HG03565 (cell line): ENCODE data around the gene JMJD7.

Experiments
- ATAC-seq: cut with Tn5 transposase; IDR thresholded peaks from one replicate; pipeline ENCODE4 v1.9.1; 2021; ENCODE audit warnings: mild to moderate bottlenecking, moderate library complexity; ENCODE audit not compliant: unreplicated experiment

The JMJD7 gene

DNA sequence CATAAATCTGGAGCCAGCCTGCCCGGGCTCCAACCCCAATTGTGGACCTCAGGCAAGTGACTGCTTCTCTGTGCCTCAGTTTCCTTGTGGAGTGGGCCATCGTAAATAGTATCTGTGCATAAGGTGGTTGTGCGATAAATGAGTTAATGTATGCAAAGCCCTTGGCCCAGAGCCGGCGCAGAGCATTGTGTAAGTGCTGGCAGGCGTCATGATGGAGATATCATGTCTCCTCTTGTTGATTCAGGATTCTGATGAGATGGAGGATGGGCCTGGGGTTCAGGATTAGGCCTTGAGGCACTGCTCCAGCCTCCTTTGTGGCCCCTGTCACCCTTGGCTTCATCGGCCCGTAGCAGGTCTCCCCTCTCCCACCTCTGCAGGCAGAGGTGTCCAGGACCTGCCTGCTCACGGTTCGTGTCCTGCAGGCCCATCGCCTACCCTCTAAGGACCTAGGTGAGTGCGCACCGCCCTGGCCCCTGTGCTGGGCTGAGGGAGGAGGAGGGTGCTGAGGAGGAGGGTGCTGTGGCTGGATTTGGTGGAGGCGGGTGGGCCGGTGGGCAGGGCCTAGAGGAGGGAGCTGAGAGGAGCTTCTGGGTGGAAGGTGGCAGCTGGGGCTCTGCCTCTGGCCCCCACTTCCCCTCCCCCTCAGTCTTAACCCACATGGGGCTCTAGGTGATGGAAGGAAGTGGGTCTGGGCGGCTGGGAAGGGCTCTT, 12.0 kb downstream of the JMJD7 start:
- no peak for ATAC-seq

DNA sequence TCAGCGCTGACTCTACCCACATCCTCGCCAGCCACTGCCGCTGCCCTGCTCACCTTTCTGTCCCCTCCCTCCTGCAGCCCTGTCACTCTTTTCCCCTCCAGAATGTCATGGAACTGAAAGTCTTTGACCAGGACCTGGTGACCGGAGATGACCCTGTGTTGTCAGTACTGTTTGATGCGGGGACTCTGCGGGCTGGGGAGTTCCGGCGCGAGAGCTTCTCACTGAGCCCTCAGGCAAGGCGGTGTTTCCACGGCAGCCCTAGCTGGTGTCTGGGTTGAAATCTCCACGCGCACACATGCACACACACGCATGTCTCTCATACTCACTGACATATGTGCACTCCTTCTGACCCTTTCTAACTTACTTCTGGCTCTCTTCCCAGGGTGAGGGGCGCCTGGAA, 12.8 kb downstream of the JMJD7 start:
- ATAC-seq, result no peak

DNA sequence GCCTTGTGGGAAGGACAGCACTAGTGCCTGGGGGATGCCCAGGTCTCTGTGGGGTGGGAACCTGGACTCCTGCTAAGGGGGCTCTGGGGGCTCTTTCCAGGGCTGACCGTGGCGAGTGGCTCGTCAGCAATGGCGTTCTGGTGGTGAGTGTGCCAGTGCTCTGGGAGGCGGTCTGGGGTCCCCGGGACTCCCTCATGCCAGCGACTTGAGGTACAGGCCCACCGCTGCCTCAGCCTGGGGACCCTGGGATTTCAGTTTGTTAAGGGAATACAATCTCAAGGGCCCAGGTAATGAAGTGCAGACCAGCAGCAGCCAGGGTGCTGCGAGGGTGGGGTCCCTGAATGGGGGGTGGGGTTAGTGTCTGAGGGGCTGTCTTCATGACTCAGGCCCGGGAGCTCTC, 13.2 kb downstream of the JMJD7 start:
- no peak for ATAC-seq

DNA sequence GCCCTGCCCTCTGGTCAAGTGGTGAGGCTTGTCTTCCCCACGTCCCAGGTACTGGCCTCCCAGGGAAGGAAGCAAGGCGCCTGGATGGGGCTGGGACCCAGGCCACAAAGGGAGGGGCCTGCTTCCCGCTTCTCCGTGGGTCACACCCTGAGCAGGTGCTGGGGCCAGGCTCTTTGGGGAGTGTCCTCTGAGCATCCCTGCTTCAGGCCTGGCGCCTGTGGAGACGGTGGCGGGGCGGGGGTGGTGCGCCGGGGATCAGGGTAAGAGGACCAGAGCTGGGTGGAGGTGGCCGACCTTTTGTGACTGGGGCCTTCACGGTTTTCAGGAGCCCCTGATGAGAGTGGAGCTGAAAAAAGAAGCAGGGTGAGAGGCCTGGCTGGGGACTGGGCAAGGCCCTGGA, 14.3 kb downstream of the JMJD7 start:
- ATAC-seq, result no peak

DNA sequence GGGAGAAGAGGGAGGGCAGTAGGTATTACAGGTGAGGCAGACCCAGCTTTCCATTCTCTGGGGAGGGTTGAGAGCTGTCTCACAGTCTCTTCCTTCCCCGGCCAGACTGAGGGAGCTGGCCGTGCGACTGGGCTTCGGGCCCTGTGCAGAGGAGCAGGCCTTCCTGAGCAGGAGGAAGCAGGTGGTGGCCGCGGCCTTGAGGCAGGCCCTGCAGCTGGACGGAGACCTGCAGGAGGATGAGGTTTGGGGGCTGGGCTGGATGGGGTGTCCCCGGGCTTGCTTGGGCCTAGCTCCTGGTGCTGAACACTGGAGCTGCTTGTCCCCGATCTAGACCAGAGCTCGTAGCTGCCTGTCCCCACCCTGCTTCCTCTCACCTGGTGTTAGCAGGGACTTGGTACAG, 15.7 kb downstream of the JMJD7 start:
- ATAC-seq, result no peak

DNA sequence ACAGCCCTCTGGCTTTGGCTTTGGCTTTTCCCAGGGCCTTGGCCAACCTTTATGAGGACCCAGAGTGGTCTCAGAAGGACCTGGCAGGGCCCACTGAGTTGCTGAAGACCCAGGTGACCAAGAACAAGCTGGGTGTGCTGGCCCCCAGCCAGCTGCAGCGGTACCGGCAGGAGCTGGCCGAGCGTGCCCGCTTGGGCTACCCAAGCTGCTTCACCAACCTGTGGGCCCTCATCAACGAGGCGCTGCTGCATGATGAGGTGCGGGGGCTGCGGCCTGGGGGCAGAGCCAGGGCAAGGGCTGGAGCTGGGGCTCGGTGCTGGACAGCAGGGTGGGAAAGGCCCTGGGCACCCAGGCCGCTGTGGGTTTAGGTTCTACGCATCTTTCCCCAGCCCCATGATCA, 16.9 kb downstream of the JMJD7 start:
- no peak for ATAC-seq

DNA sequence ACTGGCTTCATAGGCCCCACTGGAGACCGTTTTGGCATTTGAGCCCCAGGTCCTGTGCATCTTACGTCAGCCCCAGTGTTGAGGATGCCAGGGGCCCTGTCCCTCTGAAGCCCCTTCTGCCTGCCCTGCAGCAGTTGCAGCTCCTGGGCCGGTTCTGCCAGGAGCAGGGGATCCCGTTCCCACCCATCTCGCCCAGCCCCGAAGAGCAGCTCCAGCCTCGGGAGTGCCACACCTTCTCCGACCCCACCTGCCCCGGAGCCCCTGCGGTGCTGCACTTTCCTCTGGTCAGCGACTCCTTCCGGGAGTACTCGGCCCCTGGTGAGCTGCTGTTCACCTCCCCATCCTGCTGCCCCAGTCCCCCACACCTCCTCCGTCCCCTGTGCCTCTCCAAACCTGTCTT, 19.3 kb downstream of the JMJD7 start:
- ATAC-seq, result no peak

DNA sequence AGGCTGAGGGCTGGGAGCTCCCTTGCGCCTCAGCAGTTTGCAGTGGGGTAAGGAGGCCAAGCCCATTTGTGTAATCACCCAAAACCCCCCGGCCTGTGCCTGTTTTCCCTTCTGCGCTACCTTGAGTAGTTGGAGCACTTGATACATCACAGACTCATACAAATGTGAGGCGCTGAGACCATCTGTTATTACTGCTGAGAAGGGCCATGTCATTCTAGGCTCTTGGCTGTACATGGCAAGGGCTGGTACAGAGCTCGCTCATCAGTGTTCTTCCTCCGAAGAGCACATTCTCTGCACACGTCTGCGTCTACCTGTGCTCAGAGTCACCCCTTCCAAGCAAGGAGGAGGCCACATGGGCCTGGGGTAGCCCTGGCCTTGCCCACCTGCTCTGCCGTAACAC, 20.1 kb downstream of the JMJD7 start:
- no peak for ATAC-seq

DNA sequence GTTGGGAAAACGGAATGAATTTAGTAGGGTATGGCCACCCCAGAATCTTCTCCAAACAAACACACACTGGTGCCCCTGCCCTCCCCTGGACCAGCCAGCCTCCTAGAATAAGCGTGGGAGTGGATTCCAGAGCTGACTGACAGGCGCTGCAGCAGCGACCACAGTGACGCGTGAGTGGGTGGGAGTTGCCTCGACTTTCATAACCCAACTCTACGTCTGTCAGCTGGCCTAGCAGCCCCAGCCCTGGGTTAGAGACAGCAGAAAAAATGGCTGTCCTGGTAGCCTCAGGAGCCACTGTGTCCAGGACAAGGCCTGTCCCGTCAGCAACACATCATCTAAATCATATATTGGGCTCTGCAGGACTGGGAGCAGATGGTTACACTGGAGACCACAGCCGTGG, 20.7 kb downstream of the JMJD7 start:
- no peak for ATAC-seq

DNA sequence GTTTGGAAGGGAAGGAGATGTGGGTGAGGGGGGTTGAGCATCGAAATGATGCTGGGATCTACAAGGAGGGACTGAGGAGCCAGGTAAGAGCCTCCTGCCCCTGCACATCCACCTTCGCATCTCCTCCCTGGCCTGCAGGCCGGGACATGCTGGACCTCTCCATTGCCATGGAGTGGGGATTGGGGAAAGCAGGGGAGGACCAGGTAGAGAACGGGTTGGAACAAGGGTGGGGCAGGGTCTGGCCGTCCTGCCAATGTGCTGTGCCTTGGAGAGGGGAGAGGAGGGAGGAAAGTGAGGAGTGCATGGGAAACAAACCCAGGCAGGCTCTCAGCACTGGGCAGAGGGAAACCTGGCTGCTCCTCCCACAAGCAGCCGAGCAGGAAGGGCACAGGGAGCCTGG, 21.3 kb downstream of the JMJD7 start:
- no peak for ATAC-seq

DNA sequence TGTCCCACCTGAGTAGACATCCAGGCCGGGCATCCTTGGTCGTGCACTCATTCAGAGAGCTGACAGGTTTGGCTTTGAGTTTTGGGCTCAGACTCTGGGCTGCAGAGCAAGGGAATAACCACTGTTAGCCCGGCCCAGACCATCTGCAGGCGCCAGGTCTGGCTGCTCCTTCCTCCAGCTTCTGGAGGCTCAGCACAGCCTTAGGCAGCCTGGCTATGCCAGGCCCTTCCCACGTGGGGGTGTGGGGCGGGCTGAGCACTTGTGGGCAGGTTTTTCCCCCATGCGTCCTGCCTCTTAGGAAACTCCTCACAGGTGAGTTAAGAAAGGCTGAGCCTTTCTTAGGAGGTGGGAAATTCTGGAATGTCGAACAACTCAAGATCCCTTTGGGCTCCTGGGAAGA, 22.0 kb downstream of the JMJD7 start:
- ATAC-seq, result no peak

DNA sequence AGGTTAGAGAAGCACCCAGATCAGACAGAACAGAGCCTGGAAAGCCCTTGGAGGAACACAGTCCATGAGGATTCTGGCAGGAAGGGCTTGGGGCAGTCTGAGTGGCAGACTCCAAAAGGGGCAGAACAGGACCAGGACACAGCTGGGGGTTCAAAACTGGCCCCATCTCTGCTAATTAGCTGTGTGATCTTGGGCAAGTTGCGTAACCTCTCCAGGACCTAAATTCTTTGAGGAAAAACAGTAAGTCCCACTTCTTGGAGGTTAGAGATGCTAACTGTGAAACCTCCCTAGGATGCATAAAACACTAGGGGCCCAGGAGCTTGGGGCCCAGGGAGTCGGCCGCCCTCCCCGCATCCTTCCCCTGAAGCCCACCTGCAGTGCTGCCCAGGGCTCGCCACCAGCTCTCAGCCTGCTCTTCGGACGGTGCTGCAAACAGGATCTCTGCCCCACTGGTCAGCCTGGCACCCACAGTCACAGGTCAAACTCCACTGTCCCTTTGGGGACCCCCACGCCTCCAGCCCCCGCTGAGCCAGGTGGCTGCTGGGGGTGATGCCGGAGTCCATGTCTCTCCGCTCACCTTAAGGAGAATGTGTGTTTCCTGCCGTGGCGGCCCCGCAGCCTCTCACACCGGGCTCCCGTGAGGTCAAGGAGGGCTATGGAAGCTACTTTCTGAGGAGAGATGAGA, 22.7 kb downstream of the JMJD7 start:
- ATAC-seq, result no peak

DNA sequence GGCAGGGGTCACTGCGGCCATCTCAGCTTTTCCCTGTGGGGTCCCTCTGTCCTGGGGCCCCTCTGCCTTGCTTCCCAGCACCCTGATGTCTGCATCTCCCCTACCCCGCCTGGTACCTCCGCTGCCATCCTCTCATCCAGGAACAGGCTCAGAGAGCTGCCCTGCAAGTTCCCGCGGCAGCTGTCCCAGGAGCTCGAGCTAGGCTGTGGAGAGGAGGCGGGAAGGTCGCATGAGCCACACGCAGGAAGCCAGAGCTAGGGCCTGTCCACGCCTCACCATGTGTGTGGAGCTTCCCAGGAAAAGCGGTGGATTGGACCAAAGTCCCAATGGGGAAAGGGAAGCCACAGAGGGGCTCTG, 23.3 kb downstream of the JMJD7 start:
- ATAC-seq, result no peak

DNA sequence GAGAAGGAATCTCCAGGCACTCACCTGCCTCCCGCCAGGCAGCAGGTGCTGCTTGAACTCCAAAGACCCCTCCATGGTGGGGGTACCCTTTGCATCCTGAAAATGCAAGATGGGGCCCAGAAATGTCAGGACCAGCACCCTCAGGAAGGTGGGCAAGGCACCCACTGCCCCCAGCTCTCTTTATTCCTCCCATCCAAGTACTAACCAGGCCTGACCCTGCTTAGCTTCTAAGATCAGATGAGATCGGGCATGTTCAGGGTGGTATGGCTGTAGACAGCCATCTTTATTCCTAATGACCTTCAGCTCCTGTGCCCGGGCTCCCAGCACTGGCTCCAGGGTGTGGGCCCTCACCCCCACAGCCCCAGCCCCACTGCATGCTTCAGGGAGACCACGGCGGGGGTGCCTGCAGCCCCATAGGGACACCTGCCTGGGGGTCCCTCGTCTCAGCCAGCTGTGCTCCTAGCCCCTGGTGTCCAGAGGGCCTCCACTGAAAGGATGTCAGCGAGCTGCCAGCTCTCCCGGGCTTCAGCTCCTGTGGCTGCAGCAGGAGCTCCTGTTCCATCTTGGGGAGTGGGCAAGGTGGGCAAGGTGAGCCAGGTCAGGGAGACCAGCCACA, 24.0 kb downstream of the JMJD7 start:
- ATAC-seq, result no peak

DNA sequence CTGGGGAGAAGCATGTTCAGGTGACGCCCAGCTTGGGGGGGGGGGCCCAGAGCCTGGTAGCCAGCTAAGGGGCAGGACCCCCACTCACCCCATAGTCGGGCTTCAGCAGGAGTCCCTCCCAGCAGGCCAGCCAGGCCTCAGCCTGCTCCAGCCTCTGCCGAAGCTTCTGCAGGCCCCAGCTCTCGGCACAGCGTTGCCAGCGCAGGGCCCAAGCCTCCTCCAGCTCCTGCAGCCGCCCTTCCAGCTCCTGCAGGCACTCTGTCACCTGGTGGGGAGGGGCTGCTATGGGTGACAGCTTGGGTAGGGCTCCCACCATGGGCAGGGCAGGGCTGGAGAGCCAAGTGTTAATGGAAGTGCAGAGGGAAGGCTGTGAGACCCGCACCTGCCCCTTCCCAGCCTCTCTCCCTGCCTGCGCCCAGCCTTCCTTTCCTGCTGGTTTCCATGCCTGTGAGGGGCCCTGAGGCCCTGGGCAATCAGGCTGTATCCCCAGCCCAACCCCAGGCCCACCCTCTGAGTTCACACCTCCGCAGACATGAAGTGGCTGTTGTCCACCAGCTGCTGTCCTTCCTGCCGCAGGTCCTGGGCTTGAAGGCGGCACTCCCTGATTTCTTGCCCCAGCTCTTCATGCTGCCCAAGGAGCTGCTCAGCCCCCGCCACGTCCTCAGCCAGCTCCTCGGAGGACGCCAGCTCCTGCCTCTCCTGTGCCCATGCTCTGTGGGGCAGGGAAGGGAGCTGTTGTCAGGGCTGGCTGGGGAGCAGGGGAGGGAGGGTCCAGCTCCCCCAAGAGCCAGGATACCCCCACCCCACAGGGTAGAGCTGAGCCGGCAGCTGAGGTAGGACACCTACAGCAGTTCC, 25.1 kb downstream of the JMJD7 start:
- no peak for ATAC-seq

DNA sequence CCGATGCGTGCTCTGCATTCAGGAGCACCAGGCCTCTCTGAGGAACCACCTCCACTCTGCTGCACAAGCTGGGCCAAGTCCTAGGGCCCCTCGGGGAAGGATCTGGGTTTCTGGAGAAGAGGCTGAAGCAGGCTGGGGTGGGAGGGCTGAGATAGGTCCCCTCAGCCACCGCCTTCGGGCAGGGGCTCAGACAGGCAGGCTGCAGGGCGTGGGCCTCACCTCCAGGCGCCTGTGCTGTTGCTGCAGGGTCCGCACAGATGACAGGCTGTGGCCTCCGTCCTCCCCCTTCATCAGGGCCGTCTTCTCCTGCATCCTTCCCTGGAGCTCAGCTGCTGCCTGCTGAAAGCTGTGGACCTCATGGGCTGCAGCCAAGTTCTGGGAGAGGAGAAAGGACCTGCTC, 25.9 kb downstream of the JMJD7 start:
- no peak for ATAC-seq

DNA sequence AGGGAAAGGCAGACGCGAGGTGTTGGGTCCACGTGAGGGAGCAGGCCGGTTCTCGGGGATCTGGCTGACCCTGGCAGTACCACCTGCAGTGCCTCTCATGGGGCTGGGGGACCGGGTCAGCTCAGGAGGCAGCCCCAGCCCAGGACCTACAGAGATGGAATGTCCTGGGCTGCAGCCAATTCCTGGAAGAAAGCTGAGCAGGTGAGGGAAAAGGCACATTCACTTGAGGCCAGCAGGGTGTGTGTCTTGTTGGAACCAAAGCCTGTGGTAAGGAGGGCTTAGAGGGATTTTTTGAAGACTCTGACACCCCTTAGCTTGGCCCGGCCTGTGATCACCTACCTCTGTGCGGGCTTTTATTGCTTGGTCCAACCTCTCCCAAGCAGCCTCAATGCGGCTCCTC, 26.6 kb downstream of the JMJD7 start:
- ATAC-seq, result no peak

DNA sequence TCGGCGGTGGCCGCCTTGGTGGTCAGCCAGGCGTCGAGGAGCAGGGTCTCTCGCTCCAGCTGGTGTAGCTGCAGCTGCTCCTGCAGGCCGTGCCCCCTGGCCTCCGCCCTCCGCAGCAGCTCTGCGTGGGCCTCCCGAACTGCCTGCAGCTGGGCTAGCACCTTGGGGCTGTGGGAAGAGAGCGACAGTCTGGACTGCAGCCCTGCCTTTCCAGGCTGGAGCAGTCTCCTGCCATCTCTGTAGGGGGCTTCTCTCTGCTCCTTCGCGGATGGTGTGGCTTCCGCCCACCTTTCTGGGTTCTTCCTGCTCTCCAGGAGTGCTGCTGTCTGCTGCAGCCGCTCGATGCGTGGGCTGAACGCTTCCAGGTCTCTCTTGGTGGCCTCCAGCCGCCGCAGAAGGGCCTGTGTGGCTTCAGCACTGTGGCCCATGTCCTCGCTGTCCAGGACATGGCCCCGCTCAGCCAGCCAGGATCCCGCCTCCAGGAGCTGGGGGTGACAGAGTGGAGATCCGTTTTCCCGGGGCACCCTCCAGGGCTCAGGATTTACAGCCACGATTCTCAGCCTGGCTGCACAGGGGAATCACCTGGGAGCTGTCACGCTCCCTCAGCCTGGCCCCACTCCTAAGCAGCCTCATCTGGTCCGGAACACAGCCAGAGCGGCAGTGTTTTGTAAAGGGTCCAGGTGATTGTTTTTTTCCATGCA, 27.5 kb downstream of the JMJD7 start:
- ATAC-seq, result no peak

DNA sequence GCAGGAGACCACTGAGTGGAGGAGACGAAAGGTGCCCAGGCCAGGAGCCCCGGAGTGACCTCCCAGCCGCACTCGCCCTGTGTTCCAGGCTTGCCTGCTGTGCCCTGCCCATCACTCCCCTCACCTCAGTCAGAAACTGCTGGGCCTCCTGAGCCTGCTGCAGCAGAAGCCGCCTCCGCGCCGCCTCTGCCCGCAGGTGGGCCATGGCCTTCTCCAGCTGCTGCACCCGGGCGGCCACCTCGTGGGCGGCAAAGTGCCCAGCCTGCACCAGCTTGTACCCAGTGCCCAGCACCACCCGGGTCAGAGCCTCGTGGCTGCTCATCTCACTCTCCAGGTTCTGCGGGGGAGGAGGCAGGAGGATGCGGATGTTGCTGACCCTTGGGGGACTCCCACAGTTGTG, 28.4 kb downstream of the JMJD7 start:
- no peak for ATAC-seq

DNA sequence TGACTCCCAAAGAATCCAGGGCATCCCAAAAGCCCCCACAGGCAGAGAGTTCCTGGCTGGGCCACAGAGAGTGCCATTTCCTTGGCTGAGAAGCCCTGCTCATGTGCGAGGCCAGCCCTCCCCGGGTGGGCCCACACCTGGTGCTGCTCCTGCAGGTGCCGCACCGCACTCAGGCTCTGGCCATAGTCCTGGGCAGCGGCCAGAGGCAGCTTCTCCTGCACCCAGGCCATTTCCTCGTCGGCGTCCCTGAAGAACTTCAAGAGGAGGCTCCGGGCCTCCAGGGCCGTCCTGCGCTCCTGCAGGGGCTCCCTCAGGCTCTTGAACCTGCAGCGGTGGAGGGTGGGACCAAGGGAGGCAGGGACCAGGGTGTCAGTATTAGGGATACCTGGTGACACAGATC, 28.8 kb downstream of the JMJD7 start:
- no peak for ATAC-seq

DNA sequence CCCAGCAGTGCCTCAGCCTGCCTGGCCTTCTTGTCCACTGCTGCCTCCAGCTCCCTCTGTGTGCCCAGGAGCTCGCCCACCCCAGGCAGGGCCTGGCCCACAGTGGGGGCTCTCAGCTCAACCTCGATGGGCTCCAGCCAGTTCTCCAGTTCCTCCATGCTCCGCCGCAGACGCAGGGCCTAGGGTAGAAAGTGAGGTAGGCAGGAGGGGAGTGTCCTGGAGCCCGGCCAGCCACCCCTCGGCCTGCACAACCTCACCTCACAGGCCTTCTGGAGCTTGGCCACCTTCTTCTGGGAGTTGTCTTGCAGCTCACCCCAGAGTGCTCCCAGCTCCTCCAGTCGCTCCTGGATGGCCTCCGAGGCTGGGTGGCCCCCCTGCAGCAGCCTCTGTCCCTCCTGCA, 29.4 kb downstream of the JMJD7 start:
- ATAC-seq, result no peak
